HEK293 (cell line): Measurements from ENCODE around the gene IRAK4.

Experiments
- GLIS2 ChIP-seq: fragments of 450-650 bp; formaldehyde crosslinking; IDR thresholded peaks from 2 replicates; pipeline ENCODE4 v1.5.1; 2016; ENCODE audit warnings: missing biosample characterization, missing genetic modification characterization
- KLF9 ChIP-seq: fragments of 450-650 bp; formaldehyde crosslinking; IDR thresholded peaks from 2 replicates; pipeline ENCODE4 v1.5.1; 2016; ENCODE audit warnings: missing biosample characterization, missing genetic modification characterization, low read depth
- ZBTB8A ChIP-seq: fragments of 450-650 bp; formaldehyde crosslinking; IDR thresholded peaks from 2 replicates; pipeline ENCODE4 v1.5.1; 2016; ENCODE audit warnings: missing biosample characterization, missing genetic modification characterization
- ZNF416 ChIP-seq: fragments of 450-650 bp; formaldehyde crosslinking; IDR thresholded peaks from 2 replicates; pipeline ENCODE4 v1.5.1; 2016; ENCODE audit warnings: missing biosample characterization, missing genetic modification characterization
- ZNF514 ChIP-seq: fragments of 450-650 bp; formaldehyde crosslinking; IDR thresholded peaks from 2 replicates; pipeline ENCODE4 v1.5.1; 2016; ENCODE audit warnings: missing biosample characterization, missing genetic modification characterization
- TF ChIP-seq, protein P1 (sequence below): fragments of 450-650 bp; formaldehyde crosslinking; IDR thresholded peaks from 2 replicates; pipeline ENCODE4 v1.5.1; 2017; ENCODE audit warnings: missing biosample characterization, missing genetic modification characterization

DNA sequence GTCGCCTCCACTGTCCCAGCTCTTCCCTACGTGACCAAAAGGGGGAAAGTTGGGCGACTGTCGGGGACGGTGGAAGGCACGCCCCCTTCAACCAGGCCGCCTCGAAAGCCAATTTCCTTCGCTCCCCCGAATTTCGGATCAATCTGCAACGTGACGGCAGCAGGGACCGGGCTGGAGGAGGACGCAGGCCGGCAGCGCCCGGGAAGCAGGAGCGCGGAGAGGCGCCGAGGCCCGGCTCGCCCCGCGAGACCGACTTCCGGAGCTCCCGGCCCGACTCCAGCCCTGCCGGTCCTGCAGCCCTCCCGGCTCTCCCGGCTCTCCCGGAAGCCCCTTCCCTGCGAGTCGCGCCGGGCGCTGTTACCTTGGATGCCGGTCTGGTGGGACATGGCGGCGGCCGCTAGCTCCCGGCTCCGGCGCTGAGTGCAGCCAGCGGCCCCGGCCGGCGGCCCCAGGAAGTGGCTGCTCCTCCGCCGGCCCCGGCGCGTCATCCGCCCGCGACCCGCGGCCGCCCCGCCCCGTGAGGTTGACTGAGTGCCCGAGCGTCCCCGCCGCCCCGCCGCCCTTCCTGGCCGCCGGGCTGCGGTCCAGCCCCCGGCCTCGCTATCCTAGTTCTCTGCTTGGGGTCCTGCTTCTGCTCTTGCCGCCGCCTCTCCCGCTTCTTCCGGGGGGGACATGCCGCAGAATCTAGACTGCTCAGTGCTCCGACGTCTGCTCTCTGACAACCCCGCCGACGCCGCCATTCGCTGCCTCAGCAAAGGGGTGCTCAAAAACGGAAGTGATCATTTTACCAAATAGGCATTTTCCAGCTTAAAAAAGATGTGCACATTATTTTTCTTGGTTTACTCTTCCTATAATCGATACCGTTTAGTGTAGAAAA, 47.3 kb downstream of the IRAK4 start, which contains the start of gene TWF1:
- peak; percentile 91 for TF ChIP-seq KLF9 (tag by site-specific recombination)
- TF ChIP-seq ZNF416 (tag by site-specific recombination): no peak
- TF ChIP-seq ZBTB8A (tag by site-specific recombination): peak; percentile 90
- TF ChIP-seq GLIS2 (tag by site-specific recombination): peak; percentile 71
- TF ChIP-seq ZNF514 (tag by site-specific recombination): no peak
- TF ChIP-seq, protein P1, sequence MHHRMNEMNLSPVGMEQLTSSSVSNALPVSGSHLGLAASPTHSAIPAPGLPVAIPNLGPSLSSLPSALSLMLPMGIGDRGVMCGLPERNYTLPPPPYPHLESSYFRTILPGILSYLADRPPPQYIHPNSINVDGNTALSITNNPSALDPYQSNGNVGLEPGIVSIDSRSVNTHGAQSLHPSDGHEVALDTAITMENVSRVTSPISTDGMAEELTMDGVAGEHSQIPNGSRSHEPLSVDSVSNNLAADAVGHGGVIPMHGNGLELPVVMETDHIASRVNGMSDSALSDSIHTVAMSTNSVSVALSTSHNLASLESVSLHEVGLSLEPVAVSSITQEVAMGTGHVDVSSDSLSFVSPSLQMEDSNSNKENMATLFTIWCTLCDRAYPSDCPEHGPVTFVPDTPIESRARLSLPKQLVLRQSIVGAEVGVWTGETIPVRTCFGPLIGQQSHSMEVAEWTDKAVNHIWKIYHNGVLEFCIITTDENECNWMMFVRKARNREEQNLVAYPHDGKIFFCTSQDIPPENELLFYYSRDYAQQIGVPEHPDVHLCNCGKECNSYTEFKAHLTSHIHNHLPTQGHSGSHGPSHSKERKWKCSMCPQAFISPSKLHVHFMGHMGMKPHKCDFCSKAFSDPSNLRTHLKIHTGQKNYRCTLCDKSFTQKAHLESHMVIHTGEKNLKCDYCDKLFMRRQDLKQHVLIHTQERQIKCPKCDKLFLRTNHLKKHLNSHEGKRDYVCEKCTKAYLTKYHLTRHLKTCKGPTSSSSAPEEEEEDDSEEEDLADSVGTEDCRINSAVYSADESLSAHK (tag by site-specific recombination): no peak
